Measurements from ENCODE around the gene CTSS.

DNA sequence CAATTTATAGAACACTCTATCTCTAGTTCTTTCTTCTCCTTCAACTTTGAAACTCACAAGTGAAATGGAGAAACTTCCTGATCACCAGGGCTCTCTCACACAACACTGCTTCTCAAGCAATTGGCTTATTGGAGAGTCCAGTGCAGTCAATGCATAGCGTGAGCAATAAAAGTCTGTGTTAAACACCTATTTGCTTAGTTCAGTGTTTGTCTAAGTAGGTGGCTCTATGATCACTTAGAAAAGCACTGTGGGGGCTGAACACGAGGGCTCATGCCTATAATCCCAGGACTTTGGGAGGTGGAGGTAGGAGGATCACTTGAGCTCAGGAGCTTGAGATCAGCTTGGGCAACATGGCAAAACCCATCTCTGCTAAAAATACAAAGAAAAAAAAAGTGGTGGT, 12.2 kb downstream of the CTSS start:
- TF ChIP-seq, protein P1, sequence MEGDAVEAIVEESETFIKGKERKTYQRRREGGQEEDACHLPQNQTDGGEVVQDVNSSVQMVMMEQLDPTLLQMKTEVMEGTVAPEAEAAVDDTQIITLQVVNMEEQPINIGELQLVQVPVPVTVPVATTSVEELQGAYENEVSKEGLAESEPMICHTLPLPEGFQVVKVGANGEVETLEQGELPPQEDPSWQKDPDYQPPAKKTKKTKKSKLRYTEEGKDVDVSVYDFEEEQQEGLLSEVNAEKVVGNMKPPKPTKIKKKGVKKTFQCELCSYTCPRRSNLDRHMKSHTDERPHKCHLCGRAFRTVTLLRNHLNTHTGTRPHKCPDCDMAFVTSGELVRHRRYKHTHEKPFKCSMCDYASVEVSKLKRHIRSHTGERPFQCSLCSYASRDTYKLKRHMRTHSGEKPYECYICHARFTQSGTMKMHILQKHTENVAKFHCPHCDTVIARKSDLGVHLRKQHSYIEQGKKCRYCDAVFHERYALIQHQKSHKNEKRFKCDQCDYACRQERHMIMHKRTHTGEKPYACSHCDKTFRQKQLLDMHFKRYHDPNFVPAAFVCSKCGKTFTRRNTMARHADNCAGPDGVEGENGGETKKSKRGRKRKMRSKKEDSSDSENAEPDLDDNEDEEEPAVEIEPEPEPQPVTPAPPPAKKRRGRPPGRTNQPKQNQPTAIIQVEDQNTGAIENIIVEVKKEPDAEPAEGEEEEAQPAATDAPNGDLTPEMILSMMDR (IDR thresholded peaks at IDR 0.05), result no peak
- no peak for TF ChIP-seq POLR2A (IDR thresholded peaks at IDR 0.05)
